KOPT-K1 (cell line): ENCODE data around the gene RALA.

Experiments
- H3K27ac ChIP-seq: fragments of 200-600 bp; sonication (generic); 2 replicates; pipeline ENCODE4 v1.5.1; 2016; ENCODE audit warnings: antibody characterized with exemption, mild to moderate bottlenecking, low read depth, low read length; ENCODE audit not compliant: poor library complexity, severe bottlenecking
- H3K36me3 ChIP-seq: fragments of 200-600 bp; sonication (generic); 2 replicates; pipeline ENCODE4 v1.5.1; 2017; ENCODE audit warnings: antibody characterized with exemption, mild to moderate bottlenecking, low read length, moderate library complexity; ENCODE audit not compliant: insufficient read depth
- H3K9me3 ChIP-seq: fragments of 200-600 bp; sonication (generic); 2 replicates; pipeline ENCODE4 v1.5.1; 2017; ENCODE audit warnings: antibody characterized with exemption, low read length, mild to moderate bottlenecking; ENCODE audit not compliant: insufficient read depth, poor library complexity, severe bottlenecking

The RALA gene

GRCh38 chr7:39623047-39623731 lies at the start of gene RALA:
RALA (plus strand) TSS chr7:39623572; CDS start chr7:39686668, 63,096 bp downstream.
- Histone ChIP-seq H3K27ac (peak within 1 kb of the TSS; percentile 88), H3K36me3 (no peaks in the 10 kb centered on the region), H3K9me3 (no peaks in the 10 kb centered on the region)

GRCh38 chr7:39574673-39575349 lies 48.6 kb upstream of the RALA start:
- H3K27ac ChIP-seq = no peak overlapping the region
- H3K36me3 ChIP-seq = peaks cover 65% of the 10 kb centered on the region
- H3K9me3 ChIP-seq = no peaks in the 10 kb centered on the region

DNA sequence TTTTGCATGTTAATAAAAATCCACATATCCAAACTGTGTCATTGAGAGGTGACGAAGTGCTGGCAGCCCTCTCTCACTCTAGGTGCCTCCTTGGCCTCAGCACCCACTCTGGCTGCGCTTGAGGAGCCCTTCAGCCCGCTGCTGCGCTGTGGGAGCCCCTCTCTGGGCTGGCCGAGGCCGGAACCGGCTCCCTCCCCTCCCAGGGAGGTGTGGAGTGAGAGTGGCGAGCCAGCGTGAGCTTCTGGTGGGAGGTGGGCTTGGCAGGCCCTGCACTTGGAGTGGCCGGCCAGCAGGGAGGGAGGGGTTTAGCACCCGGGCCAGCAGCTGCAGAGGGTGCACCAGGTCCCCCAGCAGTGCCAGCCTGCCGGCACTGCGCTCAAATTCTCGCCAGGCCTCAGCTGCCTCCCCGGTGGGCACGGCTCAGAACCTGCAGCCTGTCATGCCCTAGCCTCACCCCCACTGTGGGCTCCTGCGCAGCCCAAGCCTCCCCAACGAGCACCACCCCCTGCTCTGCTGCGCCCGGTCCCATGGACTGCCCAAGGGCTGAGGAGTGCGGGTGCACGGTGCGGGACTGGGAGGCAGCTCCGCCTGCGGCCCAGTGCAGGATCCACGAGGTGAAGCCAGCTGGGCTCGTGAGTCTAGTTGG lies 46.0 kb upstream of the RALA start:
- Histone ChIP-seq H3K36me3 (peaks cover 44% of the 10 kb centered on the region), H3K9me3 (no peaks in the 10 kb centered on the region), H3K27ac (no peak overlapping the region)

- peaks cover 18% of the 10 kb centered on the region; the same call in 1 of the 2 replicates for H3K36me3 ChIP-seq
- H3K9me3 ChIP-seq = no peaks in the 10 kb centered on the region
- H3K27ac ChIP-seq = no peak overlapping the region
These were observed 43.1 kb upstream of the RALA start for GRCh38 chr7:39580149-39580874.

- H3K36me3 ChIP-seq = peaks cover 5% of the 10 kb centered on the region; the same call in 1 of the 2 replicates
- H3K27ac ChIP-seq = no peak overlapping the region
- H3K9me3 ChIP-seq = no peaks in the 10 kb centered on the region
These were observed 40.8 kb upstream of the RALA start for GRCh38 chr7:39582536-39582935.

DNA sequence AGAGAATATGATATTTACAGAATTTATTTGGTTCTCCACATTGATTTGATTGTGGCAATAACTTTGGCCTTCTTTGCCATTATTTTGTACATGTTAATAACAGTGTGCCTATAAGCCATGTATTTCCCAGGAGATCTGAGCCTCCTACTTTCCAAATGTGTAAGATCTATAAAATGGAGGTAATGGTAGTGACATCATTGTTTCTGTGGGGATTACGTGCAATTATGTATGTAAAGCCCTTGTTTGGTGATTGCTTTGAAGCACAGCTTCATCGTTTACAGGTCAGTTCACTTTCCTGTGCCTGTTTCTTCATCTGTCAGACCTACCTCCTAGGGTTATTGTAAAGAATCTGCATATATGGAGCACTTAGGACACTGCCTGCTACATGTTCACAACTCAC lies 39.8 kb upstream of the RALA start:
- peaks cover under 1% of the 10 kb centered on the region; the same call in 1 of the 2 replicates for H3K36me3 ChIP-seq
- H3K27ac ChIP-seq = no peak overlapping the region

DNA sequence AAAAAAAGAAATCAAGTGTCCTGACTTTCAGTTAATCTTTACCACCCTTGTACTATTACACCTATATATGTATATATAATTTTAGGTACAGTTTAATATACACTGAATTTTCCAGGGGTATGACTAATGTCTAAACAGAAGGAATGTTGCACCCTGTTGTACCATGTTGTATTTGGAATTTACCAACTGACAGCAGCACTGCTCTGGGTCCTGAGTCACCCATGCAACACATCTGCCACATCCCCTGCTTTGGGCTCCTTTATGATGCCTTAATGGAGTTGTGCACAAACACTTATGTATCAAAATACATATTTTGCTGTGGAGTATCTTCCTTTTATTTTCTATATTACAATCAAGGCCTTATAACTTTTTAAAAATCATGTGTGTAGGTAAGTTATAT lies 36.0 kb upstream of the RALA start:
- no peaks in the 10 kb centered on the region for H3K9me3 ChIP-seq
- no peaks in the 10 kb centered on the region for H3K36me3 ChIP-seq
- H3K27ac ChIP-seq = no peak overlapping the region

More for the DNA sequence above, 39.8 kb upstream of the RALA start:
- no peaks in the 10 kb centered on the region for H3K9me3 ChIP-seq

DNA sequence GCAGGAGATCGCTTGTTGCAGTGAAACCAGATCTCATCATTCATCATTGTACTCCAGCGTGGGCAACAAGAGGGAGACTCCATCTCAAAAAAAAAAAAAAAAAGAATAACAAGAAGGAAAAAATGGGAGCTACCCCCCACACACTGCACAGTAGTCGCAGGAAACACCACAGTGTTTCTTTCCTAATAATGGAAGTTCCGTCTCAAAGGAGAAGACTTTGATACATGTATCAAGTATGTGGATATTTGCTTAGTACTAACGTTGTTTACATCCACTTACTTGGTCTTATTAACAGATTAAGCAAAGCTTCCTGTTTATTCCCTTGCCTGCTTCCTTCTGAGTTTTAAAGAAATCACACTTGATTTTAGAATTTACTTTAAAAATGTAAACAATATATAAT lies 35.0 kb upstream of the RALA start:
- no peak overlapping the region for H3K27ac ChIP-seq
- no peaks in the 10 kb centered on the region for H3K36me3 ChIP-seq

GRCh38 chr7:39589323-39590111 lies 33.9 kb upstream of the RALA start:
- peak overlapping the region; percentile 43 for H3K27ac ChIP-seq
- no peaks in the 10 kb centered on the region for H3K36me3 ChIP-seq
- no peaks in the 10 kb centered on the region for H3K9me3 ChIP-seq

More for the DNA sequence above, 35.0 kb upstream of the RALA start:
- H3K9me3 ChIP-seq = no peaks in the 10 kb centered on the region

DNA sequence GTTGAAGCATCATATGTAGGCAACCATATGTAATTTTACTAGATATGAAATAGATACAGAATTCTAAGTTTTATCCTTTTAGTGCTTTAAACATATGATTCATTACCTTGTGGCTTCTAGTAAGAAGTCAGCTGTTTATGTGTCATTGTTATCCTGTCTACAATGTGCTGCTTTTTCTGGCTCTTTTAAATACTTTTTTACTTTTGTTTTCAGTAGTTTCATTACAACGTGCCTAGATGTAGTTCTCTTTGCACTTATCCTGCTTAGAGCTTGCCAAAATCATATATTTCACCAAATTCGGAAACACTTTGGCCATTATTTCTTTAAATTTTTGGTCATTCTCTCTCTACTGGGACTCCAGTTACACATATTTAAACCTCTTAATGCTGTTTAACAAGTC lies 30.8 kb upstream of the RALA start:
- Histone ChIP-seq H3K36me3 (no peaks in the 10 kb centered on the region), H3K27ac (no peak overlapping the region), H3K9me3 (no peaks in the 10 kb centered on the region)

GRCh38 chr7:39594988-39595620 lies 28.3 kb upstream of the RALA start:
- H3K36me3 ChIP-seq = no peaks in the 10 kb centered on the region
- no peak overlapping the region for H3K27ac ChIP-seq
- H3K9me3 ChIP-seq = no peaks in the 10 kb centered on the region

DNA sequence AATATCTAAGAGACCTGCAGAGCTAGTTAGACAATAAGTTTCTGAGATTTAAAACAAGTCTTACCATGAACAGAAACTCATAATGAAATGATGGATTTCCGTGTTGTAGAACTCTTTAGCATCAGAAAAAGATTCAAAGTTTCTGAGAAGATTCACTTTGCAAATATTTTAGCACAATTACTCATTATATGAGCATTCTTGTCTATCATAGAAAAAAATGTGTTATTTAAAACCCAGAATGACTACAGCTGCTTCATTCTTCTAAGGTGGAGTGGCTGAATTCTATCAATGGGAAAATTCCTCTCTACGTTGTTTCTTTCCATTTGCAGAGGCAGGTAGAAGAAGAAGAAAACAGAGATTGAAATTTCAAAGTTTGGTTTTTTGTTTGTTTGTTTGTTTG lies 21.0 kb upstream of the RALA start:
- Histone ChIP-seq H3K27ac (no peak overlapping the region), H3K36me3 (no peaks in the 10 kb centered on the region), H3K9me3 (no peaks in the 10 kb centered on the region)

GRCh38 chr7:39603924-39604323 lies 19.4 kb upstream of the RALA start:
- Histone ChIP-seq H3K36me3 (no peaks in the 10 kb centered on the region), H3K9me3 (no peaks in the 10 kb centered on the region), H3K27ac (no peak overlapping the region)

DNA sequence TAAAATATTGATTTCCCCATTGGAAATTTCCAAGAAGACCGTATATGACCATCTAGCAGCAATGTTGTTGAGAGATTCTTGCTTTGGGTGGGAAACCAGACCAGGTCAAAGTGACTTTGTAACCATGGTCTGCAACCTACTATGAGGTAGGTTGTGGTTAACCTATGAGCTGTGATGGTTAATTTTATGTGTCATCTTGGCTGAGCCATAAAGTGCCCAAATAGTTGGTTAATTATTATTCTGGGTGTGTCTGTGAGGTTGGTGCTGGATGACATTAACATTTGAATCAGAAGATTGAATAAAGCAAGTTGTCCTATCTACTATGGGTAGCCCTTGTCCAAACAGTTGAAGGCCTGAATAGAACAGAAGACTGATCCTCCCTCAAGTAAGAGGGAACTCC lies 18.3 kb upstream of the RALA start:
- no peaks in the 10 kb centered on the region for H3K9me3 ChIP-seq
- H3K36me3 ChIP-seq = no peaks in the 10 kb centered on the region
- no peak overlapping the region for H3K27ac ChIP-seq
